SKM-1 (cell line): ENCODE data around the gene NUP62.
"Not testable (repeated sequence)": the region's sequence is repeated elsewhere in the genome, so short reads cannot be mapped to it uniquely, and the experiment has no call there.

Experiments
- DNase-seq: peaks from one replicate; lab custom pipeline; 2025; ENCODE audit not compliant: unreplicated experiment; lab: John Stamatoyannopoulos, UW

NUP62 gene

GRCh38 chr19:49925486-49925885 is 3.8 kb downstream of the NUP62 start:
- DNase-seq = no peak

- DNase-seq = not testable (repeated sequence)
Measured at GRCh38 chr19:49924881-49925210, 4.5 kb downstream of the NUP62 start.

DNA sequence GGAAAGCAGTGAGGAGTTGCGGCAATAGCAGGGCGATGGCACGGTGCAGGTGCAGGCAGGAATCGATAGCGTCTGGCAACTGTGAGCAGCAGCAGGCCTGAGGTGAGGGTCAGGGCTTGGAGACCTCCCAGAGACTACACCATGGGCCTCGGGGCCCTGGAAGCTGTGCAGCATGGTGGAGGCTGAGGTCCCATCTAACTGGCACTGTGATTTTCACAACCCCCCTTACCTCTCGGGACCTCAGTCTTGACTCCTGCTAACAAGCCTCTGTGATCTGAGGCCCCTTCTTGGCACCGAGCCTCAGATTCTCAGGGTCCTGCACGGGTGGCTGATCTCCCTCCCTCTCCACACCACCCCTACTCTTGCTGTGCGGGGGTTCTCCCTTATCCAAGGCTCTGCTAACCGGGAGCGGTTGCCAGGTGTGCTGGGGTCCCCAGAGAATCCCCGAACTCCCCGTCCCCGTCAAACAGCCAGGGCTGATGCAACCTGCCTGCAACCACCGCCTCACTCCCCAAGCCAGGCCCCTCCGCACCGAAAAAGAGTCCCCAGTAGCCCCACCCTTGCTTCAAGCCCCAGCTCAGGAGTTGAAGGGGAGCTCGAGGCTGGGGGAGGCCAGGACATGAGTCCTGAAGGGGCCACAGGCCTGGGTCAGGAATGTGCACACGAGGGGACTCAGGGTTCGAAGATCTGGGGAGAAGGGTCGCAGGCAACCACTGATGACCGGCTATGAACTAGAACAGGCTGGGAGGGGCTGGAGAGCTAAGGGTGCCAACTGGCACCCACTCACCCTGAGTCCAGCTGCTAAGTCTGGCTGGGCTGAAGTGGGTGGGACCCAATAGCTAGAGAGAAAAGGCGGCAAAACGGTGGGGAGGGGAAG is 5.1 kb downstream of the NUP62 start:
- no peak for DNase-seq

GRCh38 chr19:49923055-49924003 is 6.0 kb downstream of the NUP62 start:
- no peak for DNase-seq

- DNase-seq = no peak
Measured at GRCh38 chr19:49921871-49922795, 7.2 kb downstream of the NUP62 start.

GRCh38 chr19:49920624-49921363 is 8.5 kb downstream of the NUP62 start:
- no peak for DNase-seq

DNA sequence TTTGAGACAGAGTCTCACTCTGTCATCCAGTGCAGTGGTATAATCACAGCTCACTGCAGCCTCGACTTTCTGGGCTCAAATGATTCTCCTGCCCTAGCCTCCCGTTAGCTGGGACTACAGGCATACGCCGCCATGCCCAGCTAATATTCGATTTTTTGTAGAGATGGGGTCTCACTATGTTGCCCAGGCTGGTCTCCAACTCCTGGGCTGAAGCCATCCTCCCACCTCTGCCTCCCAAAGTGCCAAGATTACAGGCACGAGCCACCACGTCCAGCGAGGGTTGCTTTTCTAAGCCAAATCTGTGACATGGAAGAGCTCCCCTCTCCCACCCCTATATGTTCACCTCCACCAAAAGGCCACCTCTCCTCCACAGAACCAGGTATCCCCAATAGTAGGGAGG is 11.2 kb downstream of the NUP62 start:
- DNase-seq = no peak

DNA sequence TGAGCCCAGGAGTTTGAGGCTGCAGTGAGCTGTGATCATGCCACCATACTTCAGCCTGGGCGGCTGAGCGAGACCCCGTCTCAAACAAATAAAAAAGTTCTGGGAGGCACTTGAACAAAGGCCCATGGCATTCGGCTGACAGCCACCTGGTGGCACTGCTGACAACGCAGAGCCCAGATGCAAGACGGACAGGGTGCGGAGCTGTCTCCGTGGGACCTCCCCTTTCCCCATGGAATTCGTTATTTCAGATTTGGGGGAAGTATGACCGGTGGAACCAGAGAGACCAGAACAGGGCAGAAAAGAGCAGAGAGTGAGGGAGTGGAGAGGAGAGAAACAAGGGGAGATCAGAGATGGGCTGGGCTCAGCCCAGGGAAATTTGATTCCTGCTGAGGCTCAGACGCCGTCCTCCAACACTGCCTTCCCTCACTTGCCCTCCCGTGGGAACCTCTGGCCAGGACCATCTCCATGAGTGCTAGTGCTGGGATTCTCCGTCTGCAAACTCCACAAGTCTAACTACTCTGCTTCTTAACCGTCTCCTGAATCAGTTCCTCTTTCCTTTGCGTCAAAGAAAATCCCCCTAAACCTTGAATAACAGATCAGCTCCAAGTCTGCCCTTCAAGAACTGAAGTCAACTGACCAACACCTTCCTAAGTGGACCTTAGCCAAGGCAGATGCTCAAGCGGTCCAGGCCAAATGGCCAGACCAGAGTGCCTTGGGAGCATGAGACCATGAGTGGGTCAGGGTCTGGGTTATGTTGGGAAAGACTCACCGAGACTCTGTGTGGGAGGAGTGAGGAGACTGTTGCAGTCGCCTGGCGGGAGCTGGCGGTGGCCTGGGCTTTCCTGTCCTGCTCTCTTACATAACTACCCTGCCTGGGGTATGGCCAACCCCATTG is 12.2 kb downstream of the NUP62 start:
- DNase-seq = no peak

DNA sequence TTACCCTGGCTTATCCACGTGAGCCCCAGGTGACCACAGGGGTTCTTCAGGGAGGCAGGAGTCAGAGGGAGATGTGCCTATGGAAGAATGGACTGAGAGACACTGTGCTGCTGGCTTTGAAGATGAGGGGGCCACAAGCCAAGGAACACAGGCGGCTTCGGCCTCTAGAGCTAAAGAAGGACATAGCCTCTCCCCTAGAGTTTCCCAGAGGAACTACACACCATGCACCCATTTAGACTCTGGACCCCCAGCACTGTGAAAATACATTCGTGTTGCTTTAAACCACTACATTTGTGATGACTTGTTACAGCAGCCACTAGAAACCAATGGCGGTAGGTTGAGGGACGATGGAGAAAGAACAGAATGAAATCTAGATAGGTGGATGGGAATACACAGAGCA is 14.0 kb downstream of the NUP62 start:
- DNase-seq = no peak

- DNase-seq = no peak
Measured at GRCh38 chr19:49913720-49914119, 15.6 kb downstream of the NUP62 start.

GRCh38 chr19:49912965-49913685 is 16.2 kb downstream of the NUP62 start:
- DNase-seq = no peak

DNA sequence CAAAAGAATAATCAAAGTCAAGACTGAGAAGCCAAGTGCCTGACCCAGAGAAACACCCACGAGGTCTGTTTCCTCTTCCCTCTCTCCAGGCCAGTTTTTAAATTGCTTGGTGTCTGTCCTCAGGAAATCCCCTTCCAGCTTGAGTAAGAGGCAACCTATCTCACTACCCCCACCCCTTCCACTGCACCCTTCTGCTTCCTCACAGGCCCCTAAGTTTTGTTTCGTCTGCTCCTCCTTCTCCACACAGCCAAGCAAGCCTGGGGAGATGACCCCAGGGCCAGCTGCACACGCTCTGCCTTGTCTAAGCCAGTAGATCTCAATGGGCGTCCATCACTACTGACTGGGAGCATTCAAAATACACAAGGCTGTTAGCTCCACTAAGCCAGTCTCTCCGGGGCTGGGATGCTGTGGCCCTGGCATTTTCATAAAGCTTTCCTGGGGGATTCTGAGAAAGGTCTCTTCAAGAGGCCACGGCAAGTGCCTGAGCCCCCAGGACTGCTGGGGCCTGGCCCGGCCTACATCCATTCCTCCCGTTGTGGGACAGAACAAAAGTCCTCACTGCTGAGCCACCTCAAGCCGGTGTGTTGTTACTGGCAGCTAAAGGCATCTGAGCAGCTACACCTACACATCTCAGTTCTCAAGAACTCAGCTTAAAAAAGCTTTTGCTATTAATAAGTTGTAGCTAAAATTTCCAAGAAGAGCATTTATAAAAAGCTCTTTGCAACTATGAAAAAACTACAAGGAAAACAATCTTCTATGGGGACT is 17.7 kb downstream of the NUP62 start:
- DNase-seq = peak; percentile 2

GRCh38 chr19:49910179-49910578 is 19.1 kb downstream of the NUP62 start:
- DNase-seq = no peak

DNA sequence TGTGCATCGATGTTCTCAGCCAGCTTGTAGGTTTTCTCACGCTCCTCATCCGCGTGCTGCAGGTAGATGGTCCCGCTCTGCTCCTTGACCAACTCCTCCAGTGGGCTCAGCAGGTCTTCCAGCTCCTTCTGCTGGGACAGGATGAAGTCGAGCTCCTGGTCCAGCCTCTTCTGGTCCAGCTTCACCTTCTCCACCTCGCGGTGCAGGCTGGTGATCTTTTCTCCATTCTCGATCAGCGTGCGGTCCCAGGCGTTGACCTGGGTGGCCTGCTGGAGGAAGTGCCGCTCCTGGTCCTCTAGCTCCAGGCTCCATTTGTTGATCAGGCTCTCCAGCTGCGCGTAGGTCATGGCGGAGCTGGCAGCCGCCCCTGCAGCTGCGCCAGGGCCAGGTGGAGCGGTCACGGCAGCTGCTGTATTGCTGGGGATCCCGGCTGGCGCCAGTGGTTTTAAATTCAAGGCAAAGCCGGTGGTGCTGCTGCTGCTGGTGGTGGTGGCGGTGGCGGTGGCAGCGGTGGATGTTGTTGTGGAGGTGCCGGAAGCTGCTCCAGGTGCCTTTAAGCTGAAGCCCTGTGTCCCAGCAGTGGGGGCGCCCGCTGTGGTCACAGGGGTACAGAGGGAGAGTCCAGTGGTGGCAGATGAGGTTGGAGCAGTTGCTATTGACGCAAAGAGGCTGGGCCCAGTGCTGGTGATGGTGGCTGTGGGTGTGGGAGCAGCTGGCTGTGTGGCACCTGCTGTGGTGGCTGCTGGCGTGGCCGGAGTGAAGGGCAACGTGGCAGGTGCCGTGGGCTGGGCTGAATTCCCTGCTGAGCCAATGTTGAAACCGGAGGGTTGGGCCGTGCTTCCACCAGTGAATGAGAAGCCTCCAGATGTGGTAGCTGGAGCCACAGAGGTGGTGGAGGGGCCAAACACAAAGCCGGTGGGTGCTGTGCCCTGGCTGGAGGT is 20.6 kb downstream of the NUP62 start:
- no peak for DNase-seq

GRCh38 chr19:49907745-49908446 is 21.4 kb downstream of the NUP62 start:
- DNase-seq = no peak

DNA sequence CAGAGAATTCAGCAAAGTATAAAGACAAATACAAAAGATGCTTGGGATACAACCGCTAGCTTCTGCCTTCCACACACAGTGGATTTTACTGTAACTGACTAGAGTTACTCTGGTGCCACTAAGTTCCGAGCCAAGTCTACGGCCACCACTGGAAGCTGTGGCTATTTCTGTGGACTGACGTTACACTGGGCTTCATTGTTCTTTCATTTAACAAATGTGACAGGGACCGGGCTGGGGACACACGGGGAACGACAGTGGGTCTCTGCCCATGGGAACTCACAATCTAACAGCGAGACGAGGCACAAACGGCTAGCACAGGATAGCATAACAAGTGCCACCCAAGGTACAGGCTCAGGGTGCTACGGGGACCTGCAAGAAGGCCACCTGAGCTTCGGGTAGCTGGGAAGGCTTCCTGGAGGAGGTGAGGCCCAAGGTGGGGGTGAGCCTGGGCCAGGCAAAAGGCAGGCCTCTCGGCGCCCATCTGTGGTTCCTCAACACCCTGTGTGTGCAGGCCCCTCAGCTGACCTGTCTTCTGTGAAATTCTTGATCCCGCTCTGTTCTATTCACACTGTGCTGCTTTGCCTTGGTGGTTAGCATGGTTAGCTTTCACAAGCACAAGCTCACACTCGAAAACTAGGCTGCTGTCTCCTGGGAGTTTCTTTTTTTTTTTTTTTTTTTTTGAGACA is 22.3 kb downstream of the NUP62 start:
- no peak for DNase-seq
